Stimulated activated CD4-positive, alpha-beta T cell treated with anti-CD3 and anti-CD28 coated beads, Interleukin-1b, Interleukin-23, amount 100 ng/mL, for 1 hour (primary cell): ENCODE data around the gene IL1RL2.

Source experiments
- DNase-seq, 2 donors: peaks; one replicate each; pipeline ENCODE4 v3.0.0-alpha.2; 2020; ENCODE audit warnings: low read depth in 2 of 2

IL1RL2 gene

DNA sequence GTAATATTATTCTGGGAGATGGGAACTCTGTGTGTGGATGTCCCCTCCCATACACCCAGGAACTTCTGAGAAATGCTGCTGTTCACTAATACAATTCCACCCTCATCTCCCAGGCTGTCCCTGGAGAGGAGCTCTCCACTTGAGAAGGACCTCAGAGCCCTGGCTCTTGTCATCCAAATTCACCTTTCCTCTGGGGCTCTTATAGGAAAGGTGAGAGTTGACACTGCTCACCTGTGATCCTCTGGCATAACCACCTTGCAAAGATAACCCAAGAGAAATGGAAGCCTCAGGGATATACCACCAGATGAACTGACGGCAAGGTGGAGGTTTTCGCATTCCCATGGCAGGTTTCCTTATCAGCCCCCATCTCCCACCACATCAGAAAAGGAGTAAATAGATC is 52.0 kb downstream of the IL1RL2 start:
- DNase-seq: no peak

GRCh38 chr2:102239344-102239743 is 52.5 kb downstream of the IL1RL2 start:
- DNase-seq: no peak

- peak; percentile 72 to 82 for DNase-seq
These were observed 54.0 kb downstream of the IL1RL2 start for GRCh38 chr2:102240640-102241370.

- no peak for DNase-seq
These were observed 54.9 kb downstream of the IL1RL2 start for GRCh38 chr2:102241616-102242305.

DNA sequence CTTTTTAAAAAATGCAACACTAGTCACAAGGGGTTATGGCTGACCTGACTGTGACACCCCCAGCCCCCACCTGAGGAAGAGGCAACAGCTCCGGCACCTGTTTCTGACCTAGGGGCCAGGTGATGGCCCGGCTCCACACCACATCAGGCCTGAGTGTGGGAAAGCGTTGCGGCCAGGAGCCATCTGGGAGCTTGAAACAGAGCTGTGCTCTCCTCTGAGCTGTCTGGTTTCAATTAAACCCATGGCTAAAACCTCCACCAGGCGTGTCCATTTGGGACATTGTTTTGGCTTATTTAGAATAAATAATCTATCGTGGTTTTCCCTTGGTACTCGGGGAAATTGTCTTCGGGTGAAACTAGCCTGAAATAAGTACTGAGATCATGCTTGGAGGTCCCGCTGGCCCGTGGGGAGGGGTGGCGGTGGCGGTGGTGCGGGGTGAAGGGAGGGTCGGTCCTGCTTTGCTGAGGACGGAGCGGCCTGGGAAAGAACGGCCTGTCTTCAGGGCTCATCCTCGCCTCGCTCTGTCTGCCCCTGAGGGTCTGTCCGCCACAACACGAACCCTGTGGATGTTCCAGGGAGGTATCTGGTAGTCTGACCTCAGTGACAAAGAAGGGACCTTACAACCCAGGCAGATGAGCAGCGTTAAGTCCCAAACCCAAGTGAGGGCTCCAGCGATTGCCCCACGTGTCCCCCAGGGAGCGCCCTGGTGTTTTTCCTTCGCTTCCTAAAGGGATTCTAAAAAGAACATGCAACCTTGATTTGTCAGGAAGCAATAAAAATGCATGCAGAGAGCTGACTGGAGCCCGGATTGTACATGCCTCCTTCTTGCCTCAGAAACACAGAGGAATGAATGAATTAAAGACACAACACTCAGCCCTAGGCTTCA is 58.7 kb downstream of the IL1RL2 start:
- DNase-seq: no peak

DNA sequence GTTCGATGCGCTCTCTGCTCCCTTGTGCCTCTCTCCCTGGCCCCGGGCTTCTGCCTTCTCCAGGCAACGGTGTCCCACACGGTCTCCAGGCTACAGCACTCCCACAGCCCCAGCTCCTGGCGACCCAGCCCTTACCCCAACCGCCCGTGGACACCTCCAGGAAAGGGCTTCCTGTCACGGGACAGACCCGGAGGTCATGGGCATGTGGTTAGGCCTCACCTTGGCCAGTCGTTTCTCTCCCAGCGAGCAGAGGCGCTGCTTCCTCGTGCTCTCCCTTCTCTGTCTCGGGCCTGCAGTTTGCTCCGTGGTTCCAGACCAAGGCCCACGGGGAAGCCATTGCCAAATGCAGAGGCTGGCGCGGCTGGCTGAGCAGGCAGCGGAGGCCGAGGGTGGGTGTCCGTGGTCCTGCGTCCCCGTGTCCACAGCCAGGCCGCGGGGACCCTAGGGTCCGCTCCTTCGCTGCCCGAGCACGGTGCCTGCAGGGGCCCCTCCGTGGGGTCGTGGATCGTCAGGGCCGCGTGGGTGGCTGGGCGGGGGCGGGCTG is 63.5 kb downstream of the IL1RL2 start:
- DNase-seq: no peak

DNA sequence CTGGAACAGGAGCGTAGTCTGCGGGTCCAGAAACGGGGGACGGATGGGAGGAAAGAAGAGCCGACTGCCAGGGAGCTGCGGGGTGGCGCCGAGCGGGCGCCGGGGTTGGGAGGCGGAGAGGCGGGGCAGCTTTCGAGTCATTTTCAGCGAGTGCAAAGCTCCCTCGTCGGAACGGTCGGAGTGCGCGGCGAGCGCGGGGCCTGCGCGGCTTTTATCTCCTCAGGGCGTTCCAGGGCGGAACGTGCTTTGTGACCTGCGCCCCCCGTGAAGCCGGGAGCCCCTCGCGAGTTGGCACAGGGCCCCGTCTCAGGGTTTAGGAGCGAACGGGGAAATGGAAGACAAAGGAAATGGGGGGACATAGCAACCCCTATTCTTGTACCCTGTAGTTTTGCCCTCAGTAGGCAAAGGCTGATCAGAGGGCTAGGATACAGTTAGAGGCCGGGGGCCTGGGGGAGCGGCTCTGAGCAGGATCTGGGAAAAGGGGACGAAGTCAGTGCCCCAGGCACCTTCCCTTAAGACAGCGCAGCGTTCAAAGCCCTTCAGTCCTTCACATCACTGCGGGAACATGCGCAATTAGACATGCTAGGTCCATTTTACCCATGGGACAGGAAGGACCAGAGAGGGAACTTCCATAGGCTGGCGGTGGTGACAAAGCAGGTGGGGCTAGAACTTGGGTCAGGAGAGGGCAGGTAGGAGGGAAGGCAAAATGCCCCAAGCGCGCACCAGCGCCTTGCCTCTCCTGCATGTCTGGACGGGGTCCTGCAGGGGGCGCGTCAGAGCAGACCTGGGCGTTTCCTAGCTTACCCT is 64.4 kb downstream of the IL1RL2 start:
- DNase-seq: peak; percentile 17 to 58

DNA sequence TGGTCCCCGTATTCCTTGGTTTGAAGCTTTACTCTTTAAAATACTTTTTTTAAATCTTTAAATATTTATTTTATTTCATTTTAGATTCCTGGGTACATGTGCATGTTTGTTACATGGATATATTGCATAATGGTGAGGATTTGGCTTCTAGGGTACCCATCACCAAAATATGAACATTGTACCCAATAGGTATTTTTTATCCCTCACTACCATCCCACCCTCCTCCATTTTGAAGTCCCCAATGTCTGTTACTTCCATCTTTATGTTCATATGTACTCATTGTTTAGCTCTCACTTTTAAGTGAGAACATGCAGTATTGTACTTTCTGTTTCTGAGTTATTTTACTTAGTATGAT is 65.0 kb downstream of the IL1RL2 start:
- no peak for DNase-seq

GRCh38 chr2:102252236-102252635 is 65.4 kb downstream of the IL1RL2 start:
- DNase-seq: no peak

GRCh38 chr2:102253140-102253752 is 66.4 kb downstream of the IL1RL2 start:
- DNase-seq: no peak

GRCh38 chr2:102253753-102254150 is 66.9 kb downstream of the IL1RL2 start:
- DNase-seq: no peak

- no peak for DNase-seq
These were observed 69.5 kb downstream of the IL1RL2 start for GRCh38 chr2:102256276-102256675.

GRCh38 chr2:102256874-102257462 is 70.1 kb downstream of the IL1RL2 start:
- DNase-seq: no peak

GRCh38 chr2:102258025-102258385 is 71.2 kb downstream of the IL1RL2 start:
- no peak for DNase-seq

- no peak for DNase-seq
These were observed 71.7 kb downstream of the IL1RL2 start for GRCh38 chr2:102258386-102259074.

GRCh38 chr2:102261467-102262135 is 74.8 kb downstream of the IL1RL2 start:
- no peak for DNase-seq

DNA sequence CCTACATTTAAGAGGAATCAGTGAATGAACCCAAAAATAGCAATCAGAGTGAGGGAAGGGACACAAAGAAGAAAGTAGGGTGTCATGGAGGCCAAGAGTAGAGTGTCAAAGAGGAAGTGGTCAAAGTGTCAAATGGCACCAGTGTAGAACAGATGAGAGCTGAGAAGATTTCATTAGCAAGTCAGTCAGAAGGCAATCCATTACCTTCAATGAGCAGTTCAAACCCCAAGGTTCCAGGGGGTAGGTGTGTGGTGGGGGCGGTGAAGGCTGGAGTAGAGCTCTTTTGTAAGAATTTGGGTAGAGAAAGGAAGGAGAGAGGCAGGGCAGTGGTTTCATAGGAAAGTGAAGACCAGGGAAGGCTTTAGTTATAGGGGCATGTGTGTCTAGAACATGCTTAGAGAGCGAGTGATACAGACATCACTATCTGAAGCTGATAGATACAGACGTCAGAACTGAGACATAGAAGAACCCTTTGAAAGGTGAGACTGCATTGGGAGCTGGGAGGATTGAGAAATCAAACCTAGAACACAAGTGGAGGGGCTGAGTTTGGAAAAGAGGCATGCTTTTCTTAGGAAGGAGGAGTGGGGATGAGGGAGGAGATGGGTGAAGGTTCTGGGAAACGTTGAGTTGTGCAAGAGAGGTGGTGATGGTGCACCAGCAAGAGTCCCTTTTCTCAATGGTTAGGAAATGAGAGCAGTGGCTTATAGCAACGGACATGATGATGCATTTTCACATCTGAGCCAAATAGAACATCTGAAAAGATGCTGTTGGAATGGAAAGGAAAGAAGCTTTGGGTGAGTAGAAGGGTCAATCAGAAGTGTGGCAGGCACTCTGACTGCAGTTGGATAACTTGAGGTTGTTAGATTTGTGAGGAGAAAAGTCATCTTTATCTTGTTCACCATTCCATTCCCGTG is 75.7 kb downstream of the IL1RL2 start:
- no peak for DNase-seq

- DNase-seq: no peak
These were observed 78.1 kb downstream of the IL1RL2 start for GRCh38 chr2:102264952-102265351.
